ENCODE measurements around the gene DMTF1.

DNA sequence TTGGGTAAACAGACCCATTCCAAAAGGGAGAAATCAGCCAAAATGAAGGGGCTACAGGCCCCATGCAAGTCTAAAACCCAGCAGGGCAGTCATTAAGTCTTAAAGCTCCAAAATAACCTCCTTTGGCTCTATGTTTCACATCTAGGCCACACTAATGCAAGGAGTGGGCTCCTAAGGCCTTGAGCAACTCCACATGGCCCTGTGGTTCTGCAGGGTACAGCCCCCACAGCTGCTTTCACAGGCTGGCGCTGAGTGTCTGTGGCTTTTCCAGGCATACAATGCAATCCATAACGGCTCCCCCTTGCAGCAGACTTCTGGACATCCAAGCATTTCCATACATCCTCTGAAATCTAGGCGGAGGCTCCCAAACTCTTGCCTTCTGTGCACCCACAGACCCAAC, 58.3 kb downstream of the DMTF1 start:
- TF ChIP-seq, protein P1, sequence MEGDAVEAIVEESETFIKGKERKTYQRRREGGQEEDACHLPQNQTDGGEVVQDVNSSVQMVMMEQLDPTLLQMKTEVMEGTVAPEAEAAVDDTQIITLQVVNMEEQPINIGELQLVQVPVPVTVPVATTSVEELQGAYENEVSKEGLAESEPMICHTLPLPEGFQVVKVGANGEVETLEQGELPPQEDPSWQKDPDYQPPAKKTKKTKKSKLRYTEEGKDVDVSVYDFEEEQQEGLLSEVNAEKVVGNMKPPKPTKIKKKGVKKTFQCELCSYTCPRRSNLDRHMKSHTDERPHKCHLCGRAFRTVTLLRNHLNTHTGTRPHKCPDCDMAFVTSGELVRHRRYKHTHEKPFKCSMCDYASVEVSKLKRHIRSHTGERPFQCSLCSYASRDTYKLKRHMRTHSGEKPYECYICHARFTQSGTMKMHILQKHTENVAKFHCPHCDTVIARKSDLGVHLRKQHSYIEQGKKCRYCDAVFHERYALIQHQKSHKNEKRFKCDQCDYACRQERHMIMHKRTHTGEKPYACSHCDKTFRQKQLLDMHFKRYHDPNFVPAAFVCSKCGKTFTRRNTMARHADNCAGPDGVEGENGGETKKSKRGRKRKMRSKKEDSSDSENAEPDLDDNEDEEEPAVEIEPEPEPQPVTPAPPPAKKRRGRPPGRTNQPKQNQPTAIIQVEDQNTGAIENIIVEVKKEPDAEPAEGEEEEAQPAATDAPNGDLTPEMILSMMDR (IDR thresholded peaks at IDR 0.05; ENCODE audit: borderline replicate concordance, extremely low read depth, low read length, poor library complexity, severe bottlenecking): no peak
- no peak for TF ChIP-seq EZH2 (IDR thresholded peaks at IDR 0.05; ENCODE audit: borderline replicate concordance, low read depth, low read length, severe bottlenecking)

Measured in DND-41 (cell line).